Keratinocyte (primary cell): Measurements from ENCODE around the gene RXRA. TPM values are rescaled to one million over a fixed set of nuclear protein-coding genes. Genes with fewer than 3 reads are reported as not detected.

ENCODE experiments used
- DNase-seq: peaks from one replicate; pipeline ENCODE4 v3.0.0-alpha.2; 2011; ENCODE audit warnings: low read depth, missing footprints, low spot score
- FAIRE-seq: peaks from 2 replicates; lab custom pipeline; 2011; peaks lifted over from hg19 to GRCh38; lab: Jason Lieb, UNC
- H2AFZ ChIP-seq: 2 replicates; pipeline ENCODE4 v1.6.0; 2012; ENCODE audit warnings: low read length, control low read depth, inconsistent platforms; ENCODE audit not compliant: control insufficient read depth
- H3K27ac ChIP-seq: 2 replicates; pipeline ENCODE4 v1.5.1; 2011; ENCODE audit warnings: low read length; ENCODE audit not compliant: control insufficient read depth, insufficient read depth
- H3K27me3 ChIP-seq: 3 replicates; pipeline ENCODE4 v1.6.0; 2011; ENCODE audit warnings: low read length; ENCODE audit not compliant: control insufficient read depth, insufficient read depth; ENCODE audit errors: extremely low read depth
- H3K36me3 ChIP-seq, 2 experiments: 2 replicates in 1 of 2; 3 replicates in 1 of 2; pipeline ENCODE4 v1.5.1; 2011; ENCODE audit warnings: low read length in 2 of 2, mild to moderate bottlenecking in 1 of 2; ENCODE audit not compliant: control insufficient read depth in 2 of 2, insufficient read depth in 2 of 2; ENCODE audit errors: extremely low read depth in 1 of 2
- H3K4me1 ChIP-seq: 3 replicates; pipeline ENCODE4 v1.5.1; 2011; ENCODE audit warnings: low read length; ENCODE audit not compliant: control insufficient read depth, insufficient read depth; ENCODE audit errors: extremely low read depth
- H3K4me2 ChIP-seq: 3 replicates; pipeline ENCODE4 v1.6.0; 2011; ENCODE audit warnings: low read depth, low read length; ENCODE audit not compliant: control insufficient read depth, insufficient read depth; ENCODE audit errors: extremely low read depth
- H3K4me3 ChIP-seq, 3 experiments: fragments of 200-600 bp in 1 of 3; sonication (generic) in 1 of 3; 2 replicates in 2 of 3; 3 replicates in 1 of 3; pipeline ENCODE4 v1.5.1; 2011 to 2016; ENCODE audit warnings: low read length in 3 of 3, mild to moderate bottlenecking in 3 of 3, control low read depth in 2 of 3, inconsistent platforms in 1 of 3, low read depth in 1 of 3, mixed read lengths in 1 of 3, mixed run types in 1 of 3, moderate library complexity in 1 of 3; ENCODE audit not compliant: control insufficient read depth in 2 of 3, insufficient read depth in 2 of 3; ENCODE audit errors: extremely low read depth in 1 of 3
- H3K79me2 ChIP-seq: 2 replicates; pipeline ENCODE4 v1.6.0; 2012; ENCODE audit warnings: low read length; ENCODE audit not compliant: control insufficient read depth, insufficient read depth
- H3K9ac ChIP-seq: 3 replicates; pipeline ENCODE4 v1.6.0; 2011; ENCODE audit warnings: low read length; ENCODE audit not compliant: control insufficient read depth, insufficient read depth; ENCODE audit errors: extremely low read depth
- H3K9me1 ChIP-seq: 3 replicates; pipeline ENCODE4 v1.6.0; 2011; ENCODE audit warnings: low read length; ENCODE audit not compliant: control insufficient read depth, insufficient read depth; ENCODE audit errors: extremely low read depth
- H3K9me3 ChIP-seq: 2 replicates; pipeline ENCODE4 v1.5.1; 2012; ENCODE audit warnings: low read depth, low read length; ENCODE audit not compliant: control insufficient read depth
- H4K20me1 ChIP-seq: 3 replicates; pipeline ENCODE4 v1.6.0; 2011; ENCODE audit warnings: low read length; ENCODE audit not compliant: control insufficient read depth, insufficient read depth; ENCODE audit errors: extremely low read depth
- EZH2 ChIP-seq: IDR thresholded peaks from one replicate; pipeline ENCODE4 v1.6.1; 2012; ENCODE audit warnings: inconsistent platforms, mild to moderate bottlenecking, low read length, moderate library complexity
- dilution Hi-C: fragments of 300-500 bp; cut with MboI; formaldehyde crosslinking; loops from one replicate; pipeline ENCODE4 v1.7.0; 2020; ENCODE audit warnings: low sequenced_read_pairs; ENCODE audit not compliant: extremely low pct_ligation_motif_present
- polyA plus RNA-seq, 5 experiments: library from polyadenylated mRNA; depleted of rRNA in 3 of 5; stranded (reverse) in 3 of 5; stranded (forward) in 1 of 5; unstranded in 1 of 5; fragments of >200 nt; gene quantifications; 1 replicate in 1 of 5; 2 replicates in 3 of 5; 3 replicates in 1 of 5; pipeline versions ENCODE4 v1.2.1 to v1.2.3, GENCODE V29; 2011 to 2012; ENCODE audit warnings: missing spikeins in 2 of 5, low read depth in 1 of 5, low replicate concordance in 1 of 5
- TF ChIP-seq, protein P1 (sequence below), 3 experiments: IDR thresholded peaks in 1 of 3; conservative IDR thresholded peaks in 1 of 3; optimal IDR thresholded peaks in 1 of 3; 2 replicates in 2 of 3; 3 replicates in 1 of 3; pipeline versions ENCODE3 to v1.5.1; 2011; ENCODE audit warnings: low read length in 3 of 3, mild to moderate bottlenecking in 3 of 3, moderate library complexity in 2 of 3, control low read depth in 1 of 3, inconsistent platforms in 1 of 3; ENCODE audit not compliant: insufficient read depth in 2 of 3; ENCODE audit errors: extremely low read depth in 1 of 3

RXRA gene
- polyA plus RNA-seq, 1 donor (not counting 4 experiments of a cell fraction or from before 2014, with no cell fraction given): 9.7 TPM

DNA sequence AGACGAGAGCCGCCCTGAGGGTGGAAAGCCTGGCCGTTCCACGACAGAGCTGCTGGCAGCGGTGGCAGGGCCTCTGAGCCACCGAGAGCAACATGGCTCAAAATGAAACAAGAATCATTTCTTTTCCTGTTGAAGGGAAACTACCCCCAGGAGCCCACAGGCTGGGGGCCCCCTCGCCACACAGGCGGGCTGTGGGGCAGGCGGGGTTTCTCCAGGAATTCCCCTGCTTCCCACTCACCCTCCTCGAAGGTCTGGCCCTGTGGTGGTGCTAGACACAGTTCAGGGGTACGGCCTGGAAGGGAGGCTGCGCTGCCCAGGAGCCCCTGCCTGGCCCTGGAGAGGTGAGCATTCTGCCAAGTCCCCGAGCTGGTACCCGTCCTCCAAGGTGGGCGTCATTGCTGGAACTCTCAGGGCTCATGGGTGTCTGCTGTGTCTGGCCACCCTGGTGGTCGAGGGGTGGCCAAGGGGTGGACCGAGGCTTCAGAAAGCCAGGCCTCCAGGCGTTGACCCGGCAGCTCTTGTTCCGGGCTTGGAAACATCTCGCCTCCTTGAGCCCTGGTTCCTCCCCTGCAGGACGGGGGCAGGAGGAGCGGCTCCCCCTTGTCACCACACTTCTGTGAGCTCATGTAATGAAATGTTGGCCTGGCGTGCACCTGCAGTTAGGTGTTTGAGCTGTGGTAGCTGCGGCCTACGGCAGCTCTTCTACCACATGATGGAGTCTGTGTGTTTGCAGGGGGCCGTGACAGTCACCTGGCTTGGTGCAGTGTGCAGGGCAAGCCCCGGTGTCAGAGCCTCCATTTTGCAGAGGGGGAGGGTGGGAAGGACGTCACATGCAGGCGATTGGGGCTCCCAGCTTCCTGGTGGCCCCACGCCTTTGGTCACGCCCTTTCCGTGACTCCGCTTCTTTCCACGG lies 65.3 kb downstream of the RXRA start:
- FAIRE-seq (no peak), DNase-seq (no peak)
- Histone ChIP-seq H3K9me3 (no peaks in the 10 kb centered on the region), H3K4me3 (no peak overlapping the region), H3K4me1 (peaks cover 2% of the 10 kb centered on the region), H3K27me3 (no peaks in the 10 kb centered on the region), H3K4me2 (no peak overlapping the region), H2AFZ (no peak overlapping the region), H3K36me3 (peaks cover 0 to 2% of the 10 kb centered on the region in 2 experiments), H4K20me1 (peaks cover 14% of the 10 kb centered on the region), H3K9ac (no peak overlapping the region), H3K79me2 (peaks cover 85% of the 10 kb centered on the region), H3K9me1 (no peaks in the 10 kb centered on the region), H3K27ac (no peak overlapping the region)
- dilution Hi-C loops: no loop called here
- TF ChIP-seq, protein P1, sequence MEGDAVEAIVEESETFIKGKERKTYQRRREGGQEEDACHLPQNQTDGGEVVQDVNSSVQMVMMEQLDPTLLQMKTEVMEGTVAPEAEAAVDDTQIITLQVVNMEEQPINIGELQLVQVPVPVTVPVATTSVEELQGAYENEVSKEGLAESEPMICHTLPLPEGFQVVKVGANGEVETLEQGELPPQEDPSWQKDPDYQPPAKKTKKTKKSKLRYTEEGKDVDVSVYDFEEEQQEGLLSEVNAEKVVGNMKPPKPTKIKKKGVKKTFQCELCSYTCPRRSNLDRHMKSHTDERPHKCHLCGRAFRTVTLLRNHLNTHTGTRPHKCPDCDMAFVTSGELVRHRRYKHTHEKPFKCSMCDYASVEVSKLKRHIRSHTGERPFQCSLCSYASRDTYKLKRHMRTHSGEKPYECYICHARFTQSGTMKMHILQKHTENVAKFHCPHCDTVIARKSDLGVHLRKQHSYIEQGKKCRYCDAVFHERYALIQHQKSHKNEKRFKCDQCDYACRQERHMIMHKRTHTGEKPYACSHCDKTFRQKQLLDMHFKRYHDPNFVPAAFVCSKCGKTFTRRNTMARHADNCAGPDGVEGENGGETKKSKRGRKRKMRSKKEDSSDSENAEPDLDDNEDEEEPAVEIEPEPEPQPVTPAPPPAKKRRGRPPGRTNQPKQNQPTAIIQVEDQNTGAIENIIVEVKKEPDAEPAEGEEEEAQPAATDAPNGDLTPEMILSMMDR (optimal IDR thresholded peaks at IDR 0.05 in 1 of 3, IDR thresholded peaks at IDR 0.05 in 1 of 3, conservative IDR thresholded peaks at IDR 0.05 in 1 of 3; ENCODE audit: extremely low read depth in 1 of 3, insufficient read depth in 2 of 3, low read length in 3 of 3): no peak
- TF ChIP-seq EZH2: no peak

DNA sequence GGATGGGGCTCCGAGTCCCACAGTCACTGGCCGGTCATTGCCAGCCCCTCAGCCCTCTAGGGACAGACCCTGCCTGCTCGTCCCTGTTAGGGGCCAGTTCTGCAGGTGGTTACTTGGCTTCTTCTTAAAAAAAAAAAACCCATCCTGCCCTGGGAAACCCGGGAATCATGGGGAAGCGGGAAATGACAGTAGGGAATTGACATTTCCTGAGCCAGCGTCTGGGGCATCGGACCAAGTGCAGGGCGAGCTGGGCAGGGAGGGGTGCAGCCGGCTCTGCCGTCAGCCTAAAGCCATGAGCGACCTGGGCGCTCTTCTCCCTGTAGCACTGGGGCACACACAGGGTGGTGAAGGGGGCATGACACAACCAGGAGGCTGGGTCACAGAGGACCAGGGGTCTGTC lies 66.6 kb downstream of the RXRA start:
- Histone ChIP-seq H3K79me2 (peaks cover 86% of the 10 kb centered on the region), H3K9me3 (no peaks in the 10 kb centered on the region), H4K20me1 (peaks cover 14% of the 10 kb centered on the region), H3K27me3 (no peaks in the 10 kb centered on the region), H2AFZ (no peak overlapping the region), H3K4me2 (no peak overlapping the region), H3K9ac (no peak overlapping the region), H3K27ac (no peak overlapping the region), H3K4me3 (no peak overlapping the region), H3K4me1 (peaks cover 9% of the 10 kb centered on the region), H3K36me3 (peaks cover 0 to 4% of the 10 kb centered on the region in 2 experiments), H3K9me1 (no peaks in the 10 kb centered on the region)
- no peak for TF ChIP-seq EZH2
- TF ChIP-seq, protein P1 (optimal IDR thresholded peaks at IDR 0.05 in 1 of 3, IDR thresholded peaks at IDR 0.05 in 1 of 3, conservative IDR thresholded peaks at IDR 0.05 in 1 of 3; ENCODE audit: extremely low read depth in 1 of 3, insufficient read depth in 2 of 3, low read length in 3 of 3): no peak
- dilution Hi-C loops: no loop called here
- DNase-seq: no peak
- no peak for FAIRE-seq
